GM12892 (cell line): ENCODE measurements around the gene TRIP11.

Experiments
- DNase-seq: peaks from one replicate; pipeline ENCODE4 v3.0.0; 2011; ENCODE audit not compliant: insufficient read length
- FAIRE-seq: peaks from 2 replicates; lab custom pipeline; 2011; peaks lifted over from hg19 to GRCh38; lab: Jason Lieb, UNC
- POLR2A ChIP-seq: IDR thresholded peaks from 2 replicates; pipeline ENCODE4 v1.6.1; 2011; ENCODE audit warnings: low read depth, low read length, control low read depth
- POLR2AphosphoS5 ChIP-seq: IDR thresholded peaks from 2 replicates; pipeline ENCODE4 v1.6.1; 2011; ENCODE audit warnings: low read depth, low read length, control low read depth
- TAF1 ChIP-seq: IDR thresholded peaks from 2 replicates; pipeline ENCODE4 v1.6.1; 2011; ENCODE audit warnings: low read depth, mild to moderate bottlenecking, control low read depth, low read length, borderline replicate concordance

Gene TRIP11

DNA sequence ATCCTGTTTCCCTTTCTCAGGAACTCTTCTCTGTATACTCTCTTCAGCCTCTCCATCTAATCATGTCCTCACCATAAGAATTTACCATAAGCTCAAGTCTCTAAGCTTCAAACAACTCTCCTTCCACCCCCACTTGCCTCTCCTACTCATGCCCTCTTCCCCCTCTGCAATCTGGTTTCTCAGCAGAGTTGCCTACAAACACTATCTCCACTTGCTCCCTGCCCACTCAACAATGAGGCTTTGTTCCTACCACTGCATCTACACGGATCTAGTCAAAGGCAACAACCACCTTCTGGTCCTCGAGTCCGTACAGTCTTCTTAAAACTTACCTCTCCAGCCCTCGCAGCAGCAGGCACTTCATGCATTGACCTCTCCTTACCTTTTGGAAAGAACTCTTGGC lies 75.1 kb downstream of the TRIP11 start:
- FAIRE-seq, result no peak
- no peak for DNase-seq
- TF ChIP-seq TAF1, result no peak
- no peak for TF ChIP-seq POLR2AphosphoS5
- TF ChIP-seq POLR2A, result no peak

DNA sequence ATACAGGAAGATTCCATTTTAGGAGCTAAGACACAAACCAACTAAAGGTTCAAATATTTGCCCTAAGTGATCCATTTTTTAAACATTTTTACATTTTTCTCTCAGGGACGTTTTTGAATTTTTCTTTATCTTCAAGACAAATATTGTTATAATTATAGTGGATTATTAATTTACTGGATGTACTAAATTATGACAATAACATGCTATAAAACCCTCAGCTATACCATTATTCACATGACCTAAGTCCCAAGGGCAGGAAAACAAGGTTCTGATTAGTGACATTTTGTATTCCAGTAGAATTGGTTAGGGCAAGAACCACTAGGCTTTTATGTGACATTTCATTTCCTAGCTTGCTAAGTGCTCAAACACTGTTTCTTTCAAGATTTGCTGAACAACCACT lies 75.8 kb downstream of the TRIP11 start:
- DNase-seq (no peak), FAIRE-seq (no peak)
- TF ChIP-seq TAF1, result no peak
- TF ChIP-seq POLR2AphosphoS5, result no peak
- TF ChIP-seq POLR2A, result no peak

DNA sequence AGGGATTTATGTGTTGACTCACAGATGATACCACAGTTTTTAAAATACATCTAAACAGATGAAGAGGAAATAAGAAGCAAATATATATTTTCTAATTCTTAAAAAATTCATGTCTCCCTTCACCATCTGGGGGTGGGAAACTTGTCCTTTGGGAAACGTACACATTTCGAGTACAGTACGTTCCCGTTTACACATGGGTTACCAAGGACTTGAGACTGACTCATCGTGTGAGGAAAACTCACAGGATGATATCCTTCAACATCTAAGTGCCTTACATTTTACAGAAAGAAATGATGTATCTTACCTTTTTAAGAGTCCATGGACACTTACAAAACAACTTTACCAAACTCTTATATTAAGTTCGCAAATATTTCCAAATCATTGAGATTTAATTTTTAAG lies 76.4 kb downstream of the TRIP11 start:
- TF ChIP-seq POLR2A (no peak), POLR2AphosphoS5 (no peak), TAF1 (no peak)
- FAIRE-seq, result no peak
- DNase-seq, result no peak

DNA sequence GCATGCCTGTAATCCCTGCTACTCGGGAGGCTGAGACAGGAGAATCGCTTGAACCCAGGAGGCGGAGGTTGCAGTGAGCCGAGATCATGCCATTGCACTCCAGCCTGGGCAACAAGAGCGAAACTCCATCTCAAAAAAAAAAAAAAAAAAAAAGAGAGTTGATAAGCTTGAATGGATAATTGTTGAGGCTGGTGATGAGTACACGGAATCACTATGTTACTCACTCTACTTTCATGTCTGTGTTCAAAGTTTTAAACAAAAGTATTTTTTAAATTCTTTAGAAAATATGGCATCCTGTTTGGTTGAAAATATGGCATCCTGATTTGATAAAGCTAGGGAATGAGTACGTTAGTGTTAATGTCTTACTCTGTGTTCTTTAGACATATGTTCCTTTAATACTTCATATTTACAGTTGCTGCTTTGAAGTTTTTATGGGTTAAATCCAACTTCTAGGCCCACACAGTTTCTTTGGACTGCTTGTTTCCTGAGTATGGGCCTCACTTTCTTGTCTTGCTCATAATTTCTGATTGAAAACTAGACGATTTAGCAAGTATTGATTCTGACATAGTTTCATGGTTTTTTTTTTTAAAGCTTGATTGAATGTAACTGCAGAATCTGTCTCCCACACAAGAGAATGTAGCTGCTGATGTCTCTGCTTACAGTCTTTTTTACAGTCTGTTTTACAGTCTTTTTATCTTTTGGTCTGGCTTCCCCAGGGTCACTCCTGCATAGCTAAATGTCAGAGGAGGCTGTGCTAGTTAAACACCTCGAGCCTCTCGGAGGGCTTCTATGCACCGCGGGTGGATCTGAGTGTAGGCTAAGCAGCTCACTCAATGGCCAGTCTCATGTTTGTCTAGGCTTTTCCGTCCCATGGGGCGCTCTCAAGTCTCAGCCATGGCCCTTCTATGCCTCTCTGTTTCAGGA lies 78.3 kb downstream of the TRIP11 start:
- TF ChIP-seq TAF1 (no peak), POLR2A (no peak), POLR2AphosphoS5 (no peak)
- DNase-seq, result no peak
- no peak for FAIRE-seq

DNA sequence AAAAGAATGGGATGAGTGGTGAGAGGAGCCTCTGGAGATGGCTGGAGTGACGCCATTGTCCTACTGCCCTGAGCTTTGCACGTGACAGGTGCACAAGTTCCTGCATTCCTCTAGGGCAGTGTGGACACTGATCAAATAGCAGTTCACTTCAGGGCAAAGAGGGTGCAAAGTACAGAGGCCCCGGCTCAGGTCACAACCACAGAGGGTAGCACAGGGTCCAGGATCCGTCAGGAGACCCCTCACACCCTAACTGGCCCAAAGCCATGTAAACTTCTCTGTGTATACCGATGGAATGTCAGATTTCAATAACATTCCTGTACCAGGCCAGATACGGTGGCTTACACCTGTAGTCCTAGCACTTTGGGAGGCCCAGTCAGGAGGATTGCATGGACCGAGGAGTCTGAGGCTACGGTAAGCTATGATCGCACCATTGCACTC lies 82.0 kb downstream of the TRIP11 start:
- FAIRE-seq (no peak), DNase-seq (no peak)
- no peak for TF ChIP-seq POLR2AphosphoS5
- no peak for TF ChIP-seq POLR2A
- TF ChIP-seq TAF1, result no peak

DNA sequence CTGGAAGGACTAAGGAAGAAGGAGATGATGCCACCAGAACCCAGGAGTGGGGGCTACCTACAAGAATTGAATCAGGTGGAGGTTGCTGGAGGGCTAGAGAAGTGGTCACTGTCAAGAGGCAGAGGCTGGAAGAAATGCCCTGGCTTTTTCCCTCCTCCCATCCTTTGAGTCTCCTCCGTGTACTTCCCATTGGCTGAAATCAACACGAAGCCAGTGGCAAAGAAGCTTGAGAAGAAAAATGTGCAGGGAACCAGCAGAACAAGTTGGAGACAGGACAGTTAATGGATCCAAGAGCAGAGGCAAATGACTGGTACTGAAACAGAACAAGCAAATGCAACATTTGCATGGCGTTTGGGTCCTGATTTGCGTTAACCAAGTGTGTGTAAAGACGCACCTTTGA lies 83.2 kb downstream of the TRIP11 start:
- no peak for TF ChIP-seq TAF1
- no peak for TF ChIP-seq POLR2AphosphoS5
- TF ChIP-seq POLR2A, result no peak
- no peak for FAIRE-seq
- no peak for DNase-seq

DNA sequence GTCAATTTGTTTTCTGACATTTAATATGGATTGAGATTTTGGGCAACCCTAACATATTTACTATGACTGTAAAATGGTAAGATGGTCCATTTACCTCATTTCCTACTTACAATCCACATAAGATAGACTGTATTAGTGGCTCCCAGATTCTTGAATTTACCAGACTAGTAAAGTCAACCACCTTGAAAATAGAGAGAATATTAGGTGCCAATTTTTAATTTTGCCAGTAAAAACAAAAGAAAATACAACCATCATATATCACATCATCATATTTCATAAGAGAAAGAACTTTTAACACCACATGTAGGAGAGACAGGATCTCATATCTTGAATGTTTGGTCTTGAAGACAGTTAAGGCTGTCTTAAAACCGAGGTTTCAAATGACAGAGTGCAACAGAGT lies 84.7 kb downstream of the TRIP11 start:
- TF ChIP-seq POLR2A (no peak), POLR2AphosphoS5 (no peak), TAF1 (no peak)
- DNase-seq, result no peak
- no peak for FAIRE-seq

DNA sequence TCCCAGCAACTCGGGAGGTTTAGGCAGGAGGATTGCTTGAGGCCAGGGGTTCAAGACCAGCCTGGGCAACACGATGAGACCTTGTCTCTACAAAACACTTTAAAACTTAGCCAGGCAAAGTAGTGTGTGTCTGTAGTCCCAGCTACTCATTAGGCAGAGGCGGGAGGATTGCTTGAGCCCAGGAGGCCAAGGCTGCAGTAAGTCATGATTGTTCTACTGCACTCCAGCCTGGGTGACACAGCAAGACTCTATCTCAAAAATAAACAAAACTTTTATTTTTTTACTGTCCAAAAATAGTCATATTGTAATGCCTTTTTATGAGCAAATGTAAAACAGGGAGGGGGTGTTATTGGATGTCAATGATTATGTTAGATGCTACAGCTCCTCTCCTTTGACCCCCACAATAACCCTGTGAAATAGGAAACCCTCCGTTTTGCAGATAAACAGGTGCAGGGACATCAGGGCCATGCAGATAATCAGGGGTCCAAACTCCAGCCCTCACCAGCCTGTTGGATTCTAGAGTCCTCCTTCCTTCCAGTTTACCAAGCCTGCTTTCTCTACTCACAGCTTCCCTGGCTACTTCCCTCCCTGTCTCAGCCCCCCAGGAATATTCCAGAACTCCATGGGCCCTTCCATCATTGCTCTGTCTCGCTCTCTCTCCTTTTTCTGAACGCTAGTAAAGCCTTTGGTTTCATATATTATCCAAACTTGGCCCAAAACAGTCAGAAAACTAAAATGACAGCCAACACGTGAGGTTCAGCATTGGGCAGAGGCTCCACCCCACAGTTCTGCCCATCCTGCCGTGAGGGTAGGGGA lies 86.5 kb downstream of the TRIP11 start:
- no peak for TF ChIP-seq TAF1
- TF ChIP-seq POLR2AphosphoS5, result no peak
- no peak for TF ChIP-seq POLR2A
- no peak for DNase-seq
- FAIRE-seq, result no peak

DNA sequence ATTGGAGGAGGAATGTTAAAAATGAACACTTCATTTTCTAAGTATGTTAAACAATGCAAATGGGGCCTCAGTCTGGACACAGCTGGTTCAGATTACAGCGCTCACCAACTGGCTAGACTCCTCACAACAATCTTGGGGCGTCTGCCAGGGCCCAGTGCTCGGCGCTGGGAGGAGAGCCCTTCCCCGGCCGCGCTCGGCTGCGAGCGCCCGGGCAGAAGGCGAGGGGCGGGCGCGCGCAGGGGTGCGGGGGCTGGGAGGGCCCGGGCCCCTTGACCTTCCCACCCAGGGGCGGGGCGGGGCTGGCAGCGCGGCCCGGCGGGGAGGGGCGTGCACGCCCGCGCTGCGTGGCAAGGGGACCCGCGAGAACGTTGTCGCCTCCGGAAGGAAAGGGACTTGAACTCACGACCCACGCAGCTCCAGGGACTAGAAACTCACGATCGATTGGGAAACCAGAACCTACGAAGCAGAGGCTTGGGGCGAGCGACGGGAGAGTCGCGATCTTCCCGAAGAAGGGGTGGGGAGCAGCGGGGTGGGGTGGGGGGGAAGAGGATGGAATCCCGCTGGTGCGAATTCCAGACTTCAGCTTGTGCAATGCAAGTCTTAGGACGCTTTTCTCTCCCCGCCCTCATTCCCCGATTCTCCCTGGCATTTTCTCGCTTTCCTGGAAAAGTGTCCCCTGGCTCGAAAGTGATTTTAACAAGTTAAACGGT lies 92.2 kb downstream of the TRIP11 start, which contains the start of gene FBLN5:
Gene FBLN5 (minus strand): TSS at position 220 of the 710 bp plus-strand sequence. CDS start 465 bp downstream, outside the sequence.
- FAIRE-seq (no peak), DNase-seq (no peak)
- TF ChIP-seq TAF1, result no peak
- TF ChIP-seq POLR2AphosphoS5, result no peak

DNA sequence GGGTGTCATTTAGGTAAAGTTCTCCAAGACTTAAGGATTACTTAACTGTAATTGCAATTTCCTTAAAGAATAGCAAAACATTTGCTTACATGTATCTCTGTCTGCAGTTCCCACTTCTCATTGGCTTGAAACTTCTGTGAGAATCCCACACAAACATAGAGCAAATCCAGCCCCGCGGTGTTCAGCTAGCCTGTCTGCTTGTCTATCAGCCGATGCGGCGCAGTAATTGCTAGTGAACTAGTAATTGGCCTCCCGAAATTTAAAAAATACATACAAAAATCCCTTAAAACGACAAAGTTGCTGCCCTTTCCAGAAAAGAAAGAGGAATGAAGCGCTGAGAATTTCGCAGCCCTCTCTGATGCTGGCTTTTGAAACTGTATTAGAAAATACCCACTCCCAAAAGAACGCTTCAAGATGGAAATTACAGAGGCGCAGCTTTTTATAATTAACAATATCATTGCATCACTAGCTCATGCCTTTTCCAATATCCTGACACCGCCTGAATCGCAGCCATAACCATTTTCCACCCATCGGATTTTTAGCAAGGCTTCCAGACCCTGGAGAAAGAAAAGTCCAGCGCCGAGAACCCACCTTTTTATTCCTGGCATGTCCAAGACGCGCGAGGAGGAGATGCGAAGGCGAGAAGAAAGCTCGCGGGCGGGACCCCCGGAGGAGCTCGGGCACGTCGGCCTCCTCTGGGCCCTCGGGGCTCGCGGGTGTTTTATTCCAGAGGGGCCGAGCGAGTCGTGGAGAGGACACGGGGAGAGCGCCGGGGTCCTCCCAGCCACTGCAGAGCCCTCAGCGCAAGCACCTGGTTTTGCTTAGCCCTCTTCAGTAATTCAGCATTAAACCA lies 93.0 kb downstream of the TRIP11 start:
- TF ChIP-seq TAF1 (no peak), POLR2A (no peak), POLR2AphosphoS5 (no peak)
- FAIRE-seq (no peak), DNase-seq (no peak)
